Activated gamma-delta T cell treated with Interleukin-2 at 50 U/mL for 16 hours (primary cell): ENCODE data around the gene CCBE1.

Experiments used
- DNase-seq: peaks from one replicate; pipeline ENCODE4 v3.0.0-alpha.2; 2020

The CCBE1 gene

DNA sequence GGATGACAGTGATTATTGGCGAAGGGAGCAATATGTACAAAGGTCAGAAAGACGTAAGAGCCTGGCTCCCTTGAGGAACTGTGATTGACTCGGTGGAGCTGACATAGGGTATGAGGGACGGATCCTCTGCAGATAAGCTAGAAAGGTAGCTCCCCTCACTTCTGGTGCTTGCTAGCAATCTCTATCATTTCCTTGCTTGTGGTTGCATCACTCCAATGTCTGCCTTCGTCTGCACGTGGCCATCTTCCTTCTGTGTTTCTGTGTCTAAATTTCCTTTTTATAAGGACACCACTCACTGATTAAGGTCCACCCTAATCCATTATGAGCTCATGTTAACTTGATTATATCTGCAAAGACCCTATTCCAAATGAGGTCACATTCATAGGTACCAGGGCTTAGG, 315.3 kb downstream of the CCBE1 start:
- DNase-seq: no peak
